GM06990 (cell line): ENCODE measurements around the gene MBOAT1.

Experiments
- DNase-seq: peaks from one replicate; pipeline ENCODE4 v3.0.0-alpha.2; 2011; ENCODE audit not compliant: insufficient read length; ENCODE audit errors: extremely low read depth
- H3K27me3 ChIP-seq: replicated peaks from 2 replicates; pipeline ENCODE4 v1.6.0; 2011; ENCODE audit warnings: low read length; ENCODE audit not compliant: control insufficient read depth, insufficient read depth
- H3K36me3 ChIP-seq: 2 replicates; pipeline ENCODE4 v1.5.1; 2011; ENCODE audit warnings: low read length; ENCODE audit not compliant: control insufficient read depth, insufficient read depth
- H3K4me3 ChIP-seq: replicated peaks from 2 replicates; pipeline ENCODE4 v1.5.1; 2011; ENCODE audit warnings: low read depth, mild to moderate bottlenecking, control low read depth, low read length
- TF ChIP-seq, protein P1 (sequence below): IDR thresholded peaks from 2 replicates; pipeline ENCODE4 v1.5.1; 2011; ENCODE audit warnings: low read length, control low read depth, mild to moderate bottlenecking, inconsistent platforms; ENCODE audit not compliant: insufficient read depth, poor library complexity, severe bottlenecking

The MBOAT1 gene

GRCh38 chr6:20178327-20178726 is 33.9 kb downstream of the MBOAT1 start:
- H3K27me3 ChIP-seq, result no peaks in the 10 kb centered on the region
- no peaks in the 10 kb centered on the region for H3K36me3 ChIP-seq
- DNase-seq, result no peak
- H3K4me3 ChIP-seq, result no peak overlapping the region
- TF ChIP-seq, protein P1, sequence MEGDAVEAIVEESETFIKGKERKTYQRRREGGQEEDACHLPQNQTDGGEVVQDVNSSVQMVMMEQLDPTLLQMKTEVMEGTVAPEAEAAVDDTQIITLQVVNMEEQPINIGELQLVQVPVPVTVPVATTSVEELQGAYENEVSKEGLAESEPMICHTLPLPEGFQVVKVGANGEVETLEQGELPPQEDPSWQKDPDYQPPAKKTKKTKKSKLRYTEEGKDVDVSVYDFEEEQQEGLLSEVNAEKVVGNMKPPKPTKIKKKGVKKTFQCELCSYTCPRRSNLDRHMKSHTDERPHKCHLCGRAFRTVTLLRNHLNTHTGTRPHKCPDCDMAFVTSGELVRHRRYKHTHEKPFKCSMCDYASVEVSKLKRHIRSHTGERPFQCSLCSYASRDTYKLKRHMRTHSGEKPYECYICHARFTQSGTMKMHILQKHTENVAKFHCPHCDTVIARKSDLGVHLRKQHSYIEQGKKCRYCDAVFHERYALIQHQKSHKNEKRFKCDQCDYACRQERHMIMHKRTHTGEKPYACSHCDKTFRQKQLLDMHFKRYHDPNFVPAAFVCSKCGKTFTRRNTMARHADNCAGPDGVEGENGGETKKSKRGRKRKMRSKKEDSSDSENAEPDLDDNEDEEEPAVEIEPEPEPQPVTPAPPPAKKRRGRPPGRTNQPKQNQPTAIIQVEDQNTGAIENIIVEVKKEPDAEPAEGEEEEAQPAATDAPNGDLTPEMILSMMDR, result no peak

DNA sequence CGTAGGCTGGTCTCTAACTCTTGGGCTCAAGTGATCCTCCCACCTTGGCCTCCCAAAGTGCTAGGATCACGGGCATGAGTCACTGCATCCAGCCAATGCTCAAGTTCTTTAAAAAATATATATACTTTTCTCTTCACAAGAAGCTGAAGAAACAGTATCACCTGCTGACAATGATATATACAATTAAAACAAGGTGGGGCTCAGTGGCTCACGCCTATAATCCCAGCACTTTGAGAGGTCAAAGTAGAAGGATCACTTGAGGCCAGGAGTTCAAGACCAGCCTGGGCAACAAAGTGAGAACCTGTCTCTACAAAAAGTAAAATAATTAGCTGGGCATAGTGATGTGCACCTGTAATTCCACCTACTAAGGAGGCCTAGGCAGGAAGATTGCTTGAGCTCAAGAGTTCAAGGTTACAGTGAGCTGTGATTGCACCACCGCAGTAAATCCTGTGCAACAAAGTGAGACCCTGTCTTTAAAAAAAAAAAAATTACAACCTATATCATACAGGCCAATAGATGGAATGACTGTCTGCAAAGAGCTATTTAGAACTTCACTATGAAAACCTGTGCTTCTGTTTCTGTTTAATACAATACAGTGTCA is 36.4 kb downstream of the MBOAT1 start:
- no peaks in the 10 kb centered on the region for H3K27me3 ChIP-seq
- H3K36me3 ChIP-seq, result no peaks in the 10 kb centered on the region
- H3K4me3 ChIP-seq, result no peak overlapping the region
- TF ChIP-seq, protein P1, result no peak
- DNase-seq, result no peak

- Histone ChIP-seq H3K36me3 (no peaks in the 10 kb centered on the region; the same call in 1 of the 2 replicates), H3K4me3 (no peak overlapping the region), H3K27me3 (no peaks in the 10 kb centered on the region)
- TF ChIP-seq, protein P1, result no peak
- no peak for DNase-seq
These were observed 38.2 kb downstream of the MBOAT1 start for GRCh38 chr6:20173833-20174792.

GRCh38 chr6:20172842-20173456 is 39.3 kb downstream of the MBOAT1 start:
- no peaks in the 10 kb centered on the region for H3K27me3 ChIP-seq
- DNase-seq, result no peak
- H3K4me3 ChIP-seq, result no peak overlapping the region
- TF ChIP-seq, protein P1, result no peak
- no peaks in the 10 kb centered on the region; the same call in 1 of the 2 replicates for H3K36me3 ChIP-seq

GRCh38 chr6:20170455-20171148 is 41.7 kb downstream of the MBOAT1 start:
- TF ChIP-seq, protein P1, result no peak
- H3K4me3 ChIP-seq, result no peak overlapping the region
- DNase-seq, result no peak
- no peaks in the 10 kb centered on the region; the same call in 1 of the 2 replicates for H3K36me3 ChIP-seq
- H3K27me3 ChIP-seq, result no peaks in the 10 kb centered on the region
